Middle frontal gyrus (tissue), 1 donor: ENCODE data around the gene DENND2C.

Experiments
- DNase-seq: peaks from one replicate; pipeline ENCODE4 v3.0.0-alpha.2; 2015; ENCODE audit warnings: low spot score; ENCODE audit errors: extremely low spot score

Gene DENND2C

GRCh38 chr1:114549137-114549536 is 120.7 kb downstream of the DENND2C start:
- DNase-seq: no peak

DNA sequence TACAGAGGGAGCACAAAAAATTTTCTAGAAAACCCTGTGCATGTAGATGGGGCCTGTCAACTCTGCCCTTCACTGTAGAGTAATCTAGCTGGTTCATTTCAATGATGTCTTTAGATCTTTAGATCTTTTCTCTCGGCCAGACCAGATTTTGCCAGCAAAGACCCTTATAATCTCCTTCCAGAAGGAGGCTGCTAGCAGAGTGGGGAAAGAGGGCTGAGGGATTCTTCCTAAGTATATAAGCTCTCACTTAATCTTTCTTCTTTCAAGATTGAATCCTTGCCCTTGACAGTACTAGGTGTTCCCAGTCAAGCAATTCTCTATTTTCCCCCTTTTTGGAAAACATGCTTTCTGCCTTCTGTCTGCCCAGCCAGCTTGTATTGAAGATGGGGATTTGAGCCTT is 122.8 kb downstream of the DENND2C start:
- DNase-seq: no peak

DNA sequence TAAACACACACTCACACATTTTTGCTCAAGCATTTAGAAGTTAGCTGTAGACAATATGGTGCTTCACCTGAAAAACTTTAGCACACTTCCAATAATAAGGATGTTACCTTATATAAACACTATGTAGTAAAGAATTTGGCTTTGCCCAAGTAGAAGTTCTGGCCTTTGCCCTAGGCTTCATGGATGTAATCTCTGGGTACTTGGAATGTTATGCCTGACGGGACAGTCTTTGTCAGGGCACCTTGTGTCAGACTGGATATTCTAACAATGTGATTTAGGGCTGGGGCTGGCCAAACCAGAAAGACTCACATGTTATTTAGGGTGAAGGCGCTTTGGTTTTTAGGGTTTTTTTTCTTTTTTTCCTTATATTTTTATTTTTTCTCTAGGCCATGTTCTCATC is 124.1 kb downstream of the DENND2C start:
- no peak for DNase-seq

GRCh38 chr1:114545315-114545714 is 124.5 kb downstream of the DENND2C start:
- DNase-seq: no peak

- DNase-seq: no peak
Observed at GRCh38 chr1:114540821-114541220, 129.0 kb downstream of the DENND2C start.

- DNase-seq: no peak
Observed at GRCh38 chr1:114540272-114540671, 129.6 kb downstream of the DENND2C start.

DNA sequence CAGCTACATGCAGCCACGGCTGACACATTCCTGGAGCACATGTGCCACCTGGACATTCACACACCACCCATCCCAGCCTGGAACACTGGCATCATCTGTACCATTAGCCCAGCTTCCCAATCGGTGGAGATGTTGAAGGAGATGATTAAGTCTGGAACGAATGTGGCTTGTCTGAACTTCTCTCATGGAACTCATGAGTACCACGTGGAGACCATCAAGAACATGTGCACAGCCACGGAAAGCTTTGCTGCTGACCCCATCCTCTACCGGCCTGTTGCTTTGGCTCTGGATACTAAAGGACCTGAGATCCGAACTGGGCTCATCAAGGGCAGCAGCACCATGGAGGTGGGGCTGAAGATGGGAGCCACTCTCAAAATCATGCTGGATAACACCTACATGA is 133.8 kb downstream of the DENND2C start:
- no peak for DNase-seq

- no peak for DNase-seq
Observed at GRCh38 chr1:114535401-114535800, 134.4 kb downstream of the DENND2C start.
